ENCODE data around the gene SPATS2L.

The SPATS2L gene

DNA sequence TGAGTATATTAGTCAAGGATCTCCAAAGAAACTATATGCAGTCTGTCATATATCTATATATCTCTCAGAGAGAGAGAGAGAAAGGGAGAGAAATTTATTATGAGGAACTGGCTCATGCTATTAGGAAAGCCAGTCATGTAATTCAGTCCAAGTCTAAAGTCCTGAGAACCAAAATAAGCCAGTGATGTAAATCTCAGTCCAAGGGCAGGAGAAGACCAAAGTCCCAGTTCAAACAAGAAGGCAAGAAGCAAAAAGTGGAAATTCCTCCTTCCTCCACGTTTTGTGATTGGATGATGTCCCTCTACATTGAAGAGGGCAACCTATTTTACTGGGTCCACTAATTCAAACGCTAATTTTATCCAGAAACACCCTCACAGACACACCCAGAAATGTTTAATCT, 34.2 kb upstream of the SPATS2L start:
- no peak overlapping the region for H3K27ac ChIP-seq
- TF ChIP-seq, protein P1, sequence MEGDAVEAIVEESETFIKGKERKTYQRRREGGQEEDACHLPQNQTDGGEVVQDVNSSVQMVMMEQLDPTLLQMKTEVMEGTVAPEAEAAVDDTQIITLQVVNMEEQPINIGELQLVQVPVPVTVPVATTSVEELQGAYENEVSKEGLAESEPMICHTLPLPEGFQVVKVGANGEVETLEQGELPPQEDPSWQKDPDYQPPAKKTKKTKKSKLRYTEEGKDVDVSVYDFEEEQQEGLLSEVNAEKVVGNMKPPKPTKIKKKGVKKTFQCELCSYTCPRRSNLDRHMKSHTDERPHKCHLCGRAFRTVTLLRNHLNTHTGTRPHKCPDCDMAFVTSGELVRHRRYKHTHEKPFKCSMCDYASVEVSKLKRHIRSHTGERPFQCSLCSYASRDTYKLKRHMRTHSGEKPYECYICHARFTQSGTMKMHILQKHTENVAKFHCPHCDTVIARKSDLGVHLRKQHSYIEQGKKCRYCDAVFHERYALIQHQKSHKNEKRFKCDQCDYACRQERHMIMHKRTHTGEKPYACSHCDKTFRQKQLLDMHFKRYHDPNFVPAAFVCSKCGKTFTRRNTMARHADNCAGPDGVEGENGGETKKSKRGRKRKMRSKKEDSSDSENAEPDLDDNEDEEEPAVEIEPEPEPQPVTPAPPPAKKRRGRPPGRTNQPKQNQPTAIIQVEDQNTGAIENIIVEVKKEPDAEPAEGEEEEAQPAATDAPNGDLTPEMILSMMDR (IDR thresholded peaks at IDR 0.05; ENCODE audit: low read depth, low read length), result no peak
- H3K36me3 ChIP-seq, result no peaks in the 10 kb centered on the region
- H3K9me3 ChIP-seq (ENCODE audit: severe bottlenecking), result no peaks in the 10 kb centered on the region
- no peak for DNase-seq
- no peaks in the 10 kb centered on the region for H3K27me3 ChIP-seq (ENCODE audit: insufficient read depth, low read depth, severe bottlenecking)
- no peak overlapping the region for H3K4me3 ChIP-seq (ENCODE audit: low read depth, low read length)

DNA sequence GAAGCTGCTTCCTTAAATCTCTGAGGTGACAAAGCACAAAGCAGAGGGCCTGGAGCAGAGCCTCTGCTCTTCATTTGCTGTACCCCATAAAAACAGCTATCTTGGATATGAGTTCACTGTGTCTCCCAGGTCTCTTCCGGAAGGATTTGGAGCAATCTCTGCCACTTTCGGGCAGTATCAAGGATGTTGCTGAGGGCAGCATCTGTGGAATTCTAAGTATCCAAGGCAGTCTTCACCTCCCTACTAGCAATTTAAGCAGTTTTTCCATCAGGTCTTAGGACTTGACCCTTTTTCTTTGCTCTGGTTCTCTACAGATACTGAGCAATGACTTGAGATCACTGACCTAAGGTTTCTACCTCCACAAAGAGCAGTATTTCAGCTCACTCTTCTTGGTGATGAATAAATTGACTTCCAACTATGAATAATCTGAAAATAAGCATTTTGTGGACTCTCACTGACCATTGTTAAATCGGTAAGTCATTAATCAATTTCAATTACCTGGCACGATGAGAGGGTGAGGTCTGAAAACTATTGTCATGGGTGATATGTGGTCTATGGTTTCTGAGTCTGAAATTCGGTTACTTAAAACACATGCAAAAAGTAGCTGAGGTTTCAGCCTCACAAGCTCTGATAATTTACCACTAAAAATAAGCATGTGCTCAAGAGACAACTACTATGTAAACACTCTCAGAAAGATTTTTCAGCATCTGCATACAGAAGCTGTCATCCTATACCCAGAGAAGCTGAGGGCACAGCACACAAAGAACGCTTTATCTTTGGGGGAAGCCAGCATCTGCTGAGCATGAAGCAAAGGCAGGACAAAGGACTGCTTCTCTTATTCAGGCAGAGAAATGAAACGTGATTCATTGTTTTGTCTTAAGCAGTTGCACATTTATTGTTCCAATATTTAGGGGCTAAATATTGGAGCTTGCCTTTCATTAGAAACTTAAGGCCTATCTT, 32.1 kb upstream of the SPATS2L start:
- no peak for DNase-seq
- Histone ChIP-seq H3K9me3 (ENCODE audit: severe bottlenecking) (no peaks in the 10 kb centered on the region), H3K27me3 (ENCODE audit: insufficient read depth, low read depth, severe bottlenecking) (no peaks in the 10 kb centered on the region), H3K4me3 (ENCODE audit: low read depth, low read length) (no peak overlapping the region), H3K27ac (no peak overlapping the region), H3K36me3 (no peaks in the 10 kb centered on the region)
- TF ChIP-seq, protein P1 (IDR thresholded peaks at IDR 0.05; ENCODE audit: low read depth, low read length), result no peak

DNA sequence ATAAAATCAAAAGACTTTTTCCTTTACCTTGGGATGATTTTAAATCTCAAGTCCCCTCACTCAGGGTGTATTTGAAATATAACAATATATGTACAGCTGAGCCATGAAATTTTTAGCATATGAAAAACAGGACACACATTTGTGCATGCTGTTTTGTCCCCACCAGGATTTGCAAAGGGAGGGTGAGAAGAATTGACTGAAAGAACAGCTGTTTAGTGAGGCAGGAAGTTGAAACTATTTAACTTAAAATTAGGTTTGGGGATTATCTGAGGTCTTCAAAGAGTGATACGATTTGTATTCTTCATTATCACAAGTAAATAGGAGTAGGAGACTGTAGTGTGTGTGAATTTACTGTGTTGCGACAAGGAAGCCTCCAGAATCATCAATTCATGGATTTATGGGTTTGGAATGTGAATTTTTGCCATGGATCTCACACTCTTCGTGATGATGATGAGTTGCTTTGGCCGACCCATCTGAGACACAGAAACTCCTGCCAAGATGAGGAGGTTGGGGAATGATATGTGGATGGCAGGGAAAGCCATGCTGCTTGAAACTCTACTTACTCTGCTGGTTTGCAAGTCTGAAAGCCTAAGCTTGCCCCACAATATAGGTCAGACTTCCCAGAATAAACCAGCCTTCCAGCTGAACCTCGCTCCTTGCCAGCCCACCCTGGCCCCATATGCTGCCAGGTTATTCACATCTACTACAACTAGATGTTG, 31.0 kb upstream of the SPATS2L start:
- no peak for DNase-seq
- Histone ChIP-seq H3K27me3 (ENCODE audit: insufficient read depth, low read depth, severe bottlenecking) (no peaks in the 10 kb centered on the region), H3K9me3 (ENCODE audit: severe bottlenecking) (no peaks in the 10 kb centered on the region), H3K4me3 (ENCODE audit: low read depth, low read length) (no peak overlapping the region), H3K27ac (no peak overlapping the region), H3K36me3 (no peaks in the 10 kb centered on the region)
- TF ChIP-seq, protein P1 (IDR thresholded peaks at IDR 0.05; ENCODE audit: low read depth, low read length), result no peak

DNA sequence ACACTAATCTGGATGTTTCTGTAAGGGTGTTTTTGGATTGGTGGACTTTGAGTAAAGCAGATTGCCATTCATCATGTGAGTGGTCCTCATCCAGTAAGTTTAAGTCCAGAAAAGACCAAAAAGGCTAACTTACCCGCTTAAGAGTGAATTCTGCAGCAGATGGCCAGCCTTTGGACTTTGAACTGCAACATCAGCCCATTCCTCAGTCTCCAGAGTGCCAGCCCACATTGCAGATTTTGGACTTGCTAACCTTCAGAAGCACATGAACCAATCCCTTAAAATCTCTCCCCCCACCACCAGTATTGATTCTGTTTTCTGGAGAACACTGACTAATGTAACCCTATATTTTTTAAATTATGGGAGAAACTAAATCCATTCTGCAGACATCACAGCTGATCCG, 30.0 kb upstream of the SPATS2L start:
- Histone ChIP-seq H3K27ac (no peak overlapping the region), H3K27me3 (ENCODE audit: insufficient read depth, low read depth, severe bottlenecking) (no peaks in the 10 kb centered on the region), H3K4me3 (ENCODE audit: low read depth, low read length) (no peak overlapping the region), H3K9me3 (ENCODE audit: severe bottlenecking) (no peaks in the 10 kb centered on the region), H3K36me3 (no peaks in the 10 kb centered on the region)
- DNase-seq, result no peak
- TF ChIP-seq, protein P1 (IDR thresholded peaks at IDR 0.05; ENCODE audit: low read depth, low read length), result no peak

DNA sequence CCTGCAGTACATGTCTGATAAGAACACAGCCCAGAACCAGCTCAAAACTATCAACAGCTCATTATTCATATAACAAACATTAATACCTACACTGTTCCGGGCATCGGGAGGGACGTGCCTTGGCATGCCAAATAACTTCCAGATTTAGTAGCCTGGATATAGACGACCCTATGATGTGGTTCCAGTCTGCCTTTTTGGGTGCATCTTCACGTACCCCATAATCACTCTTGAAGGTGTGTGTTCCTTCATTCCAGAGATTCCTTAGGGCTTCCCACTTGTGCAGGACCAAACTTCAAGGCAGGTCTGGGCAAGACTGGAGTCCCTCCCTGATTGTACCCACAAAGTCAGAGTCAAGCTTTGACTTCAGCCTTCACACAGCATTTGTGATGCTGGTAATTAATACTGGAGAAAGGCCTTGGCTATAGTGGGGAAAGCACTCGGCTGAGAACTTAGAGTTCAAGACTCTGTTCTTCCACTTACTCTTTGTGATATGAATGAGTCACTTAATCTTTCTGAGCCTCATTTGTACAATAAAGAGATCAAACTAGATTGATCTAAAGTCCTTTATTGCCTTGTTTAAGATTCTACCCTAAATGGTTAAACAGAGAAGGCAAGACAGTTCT, 27.7 kb upstream of the SPATS2L start:
- Histone ChIP-seq H3K4me3 (ENCODE audit: low read depth, low read length) (no peak overlapping the region), H3K27me3 (ENCODE audit: insufficient read depth, low read depth, severe bottlenecking) (no peaks in the 10 kb centered on the region), H3K9me3 (ENCODE audit: severe bottlenecking) (no peaks in the 10 kb centered on the region), H3K27ac (no peak overlapping the region), H3K36me3 (no peaks in the 10 kb centered on the region)
- TF ChIP-seq, protein P1 (IDR thresholded peaks at IDR 0.05; ENCODE audit: low read depth, low read length), result no peak
- no peak for DNase-seq

Data from WERI-Rb-1 (cell line).